GM12875 (cell line): ENCODE measurements around the gene MORC1.

ENCODE experiments used
- H3K4me3 ChIP-seq: one replicate; pipeline ENCODE4 v1.5.1; 2011; ENCODE audit warnings: low read depth, low read length, control low read depth
- TF ChIP-seq, protein P1 (sequence below): IDR thresholded peaks from 2 replicates; pipeline ENCODE4 v1.5.1; 2011; ENCODE audit warnings: low read depth, mild to moderate bottlenecking, control low read depth, inconsistent platforms, low read length, moderate library complexity, borderline replicate concordance; ENCODE audit not compliant: insufficient read depth

Gene MORC1

DNA sequence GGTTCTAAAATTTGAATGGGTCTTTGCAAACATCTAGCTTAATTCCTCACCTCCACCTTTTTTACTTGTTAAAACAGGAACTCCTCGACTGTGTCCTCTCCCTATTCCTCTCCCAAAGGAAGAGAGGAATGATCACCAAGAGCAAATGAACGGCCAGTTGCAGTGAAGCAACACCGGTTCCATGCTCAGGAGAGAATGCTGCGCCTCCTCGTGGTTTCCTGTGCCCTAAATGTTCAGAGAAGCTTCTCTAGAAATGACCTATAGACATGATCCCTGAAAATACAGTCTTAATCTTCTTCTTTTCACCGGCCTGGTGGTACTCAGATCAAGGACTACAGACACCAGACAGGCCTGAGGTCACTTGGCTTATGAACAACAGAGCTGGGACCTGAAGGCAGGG lies 99.1 kb downstream of the MORC1 start:
- H3K4me3 ChIP-seq = no peak overlapping the region
- TF ChIP-seq, protein P1, sequence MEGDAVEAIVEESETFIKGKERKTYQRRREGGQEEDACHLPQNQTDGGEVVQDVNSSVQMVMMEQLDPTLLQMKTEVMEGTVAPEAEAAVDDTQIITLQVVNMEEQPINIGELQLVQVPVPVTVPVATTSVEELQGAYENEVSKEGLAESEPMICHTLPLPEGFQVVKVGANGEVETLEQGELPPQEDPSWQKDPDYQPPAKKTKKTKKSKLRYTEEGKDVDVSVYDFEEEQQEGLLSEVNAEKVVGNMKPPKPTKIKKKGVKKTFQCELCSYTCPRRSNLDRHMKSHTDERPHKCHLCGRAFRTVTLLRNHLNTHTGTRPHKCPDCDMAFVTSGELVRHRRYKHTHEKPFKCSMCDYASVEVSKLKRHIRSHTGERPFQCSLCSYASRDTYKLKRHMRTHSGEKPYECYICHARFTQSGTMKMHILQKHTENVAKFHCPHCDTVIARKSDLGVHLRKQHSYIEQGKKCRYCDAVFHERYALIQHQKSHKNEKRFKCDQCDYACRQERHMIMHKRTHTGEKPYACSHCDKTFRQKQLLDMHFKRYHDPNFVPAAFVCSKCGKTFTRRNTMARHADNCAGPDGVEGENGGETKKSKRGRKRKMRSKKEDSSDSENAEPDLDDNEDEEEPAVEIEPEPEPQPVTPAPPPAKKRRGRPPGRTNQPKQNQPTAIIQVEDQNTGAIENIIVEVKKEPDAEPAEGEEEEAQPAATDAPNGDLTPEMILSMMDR = 0 out of 2 replicates have a peak, but pooled peaks have one; percentile 5

DNA sequence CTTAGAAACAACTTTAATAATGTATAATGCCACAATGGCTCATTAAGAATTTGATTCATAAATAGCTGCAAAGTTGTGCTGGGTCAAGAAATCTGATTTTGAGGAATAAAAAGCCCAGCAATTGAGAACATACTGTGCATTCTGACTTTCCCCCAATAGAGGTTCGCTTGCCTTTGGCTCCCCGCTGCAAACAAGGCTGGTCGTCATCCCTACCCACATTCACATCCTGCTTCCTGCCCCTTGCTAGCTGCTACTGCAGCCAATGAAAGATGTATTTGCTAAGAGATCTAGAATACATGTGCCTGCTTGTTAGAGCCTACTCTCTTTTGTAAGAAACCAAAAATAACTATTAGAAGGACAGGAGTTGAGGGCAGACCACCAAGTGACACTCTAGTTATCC lies 112.5 kb downstream of the MORC1 start:
- TF ChIP-seq, protein P1 = no peak

DNA sequence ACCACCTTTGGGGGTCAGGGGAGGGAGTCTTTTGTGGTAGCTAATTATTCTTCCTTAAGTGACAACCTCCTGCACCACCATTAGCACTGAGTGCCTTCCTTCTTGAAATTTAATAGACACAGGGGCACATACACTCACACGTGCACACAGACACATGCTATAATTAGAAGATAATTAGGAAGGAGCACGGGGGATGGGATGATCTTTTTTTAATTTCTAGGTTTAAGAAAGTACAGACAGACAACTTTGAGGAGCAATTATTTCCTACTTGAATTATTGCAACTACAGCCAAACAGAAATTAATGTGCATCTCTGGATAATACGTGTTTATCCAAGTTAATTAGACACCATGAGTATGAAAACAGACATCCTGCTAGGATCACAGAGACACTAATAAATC lies 119.5 kb downstream of the MORC1 start:
- no peak overlapping the region for H3K4me3 ChIP-seq
- TF ChIP-seq, protein P1 = no peak

More for the DNA sequence above, 112.5 kb downstream of the MORC1 start:
- H3K4me3 ChIP-seq = no peak overlapping the region

DNA sequence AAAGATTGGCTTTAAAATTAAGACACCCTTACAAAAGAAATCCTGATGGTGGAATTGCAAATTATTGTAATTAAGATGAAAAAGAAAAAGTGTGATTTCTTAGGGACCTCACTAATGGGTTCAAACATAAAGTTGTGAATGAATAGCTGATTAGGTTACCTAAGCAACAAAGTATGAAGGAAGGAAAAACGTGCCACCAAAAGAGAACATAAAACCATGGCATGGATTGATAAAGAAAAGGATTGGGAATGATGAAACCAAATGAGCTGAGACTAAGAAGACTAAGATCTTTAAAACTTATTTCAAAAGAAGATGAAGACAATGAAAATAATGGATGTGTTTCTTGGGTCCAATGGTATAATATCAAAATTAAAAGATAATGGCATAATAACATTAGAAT lies 132.1 kb downstream of the MORC1 start:
- TF ChIP-seq, protein P1 = no peak
- H3K4me3 ChIP-seq = no peak overlapping the region

DNA sequence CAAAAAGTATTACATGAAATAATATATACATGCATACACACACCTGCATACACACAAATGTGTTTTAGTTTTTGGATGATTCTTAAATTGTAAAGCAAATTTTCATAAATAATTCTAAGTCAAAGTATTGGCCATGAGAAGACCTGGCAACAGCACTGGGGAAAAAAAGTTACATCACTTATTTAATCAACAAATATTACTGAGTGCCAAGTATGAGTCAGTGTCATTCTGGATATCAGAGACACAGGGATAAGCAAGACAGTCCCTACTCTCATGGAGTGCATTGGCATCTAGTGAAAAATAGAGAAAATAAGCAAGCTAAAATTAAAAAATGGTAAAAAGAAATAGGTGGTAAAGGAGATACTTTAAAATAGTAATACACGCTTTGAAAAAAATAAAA lies 134.9 kb downstream of the MORC1 start:
- H3K4me3 ChIP-seq = no peak overlapping the region
- TF ChIP-seq, protein P1 = no peak

DNA sequence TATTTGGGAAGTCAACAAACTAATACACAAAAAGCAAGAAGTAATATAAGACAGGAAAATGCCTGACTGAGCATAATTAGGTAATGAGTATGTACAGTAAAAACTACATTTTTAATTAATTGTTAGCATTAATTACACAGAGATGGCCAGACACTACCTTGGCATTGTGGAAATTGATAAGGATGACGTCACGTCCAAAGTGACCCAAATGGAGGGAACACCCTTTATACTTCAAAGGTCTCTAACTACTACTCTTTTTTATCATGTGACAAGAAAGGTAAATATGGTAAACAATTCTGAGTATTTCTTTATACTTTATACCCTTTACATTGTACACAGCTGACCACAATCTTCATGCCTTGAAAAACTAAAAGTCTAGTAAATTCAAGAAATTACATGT lies 141.9 kb downstream of the MORC1 start:
- TF ChIP-seq, protein P1 = no peak
- H3K4me3 ChIP-seq = no peak overlapping the region

DNA sequence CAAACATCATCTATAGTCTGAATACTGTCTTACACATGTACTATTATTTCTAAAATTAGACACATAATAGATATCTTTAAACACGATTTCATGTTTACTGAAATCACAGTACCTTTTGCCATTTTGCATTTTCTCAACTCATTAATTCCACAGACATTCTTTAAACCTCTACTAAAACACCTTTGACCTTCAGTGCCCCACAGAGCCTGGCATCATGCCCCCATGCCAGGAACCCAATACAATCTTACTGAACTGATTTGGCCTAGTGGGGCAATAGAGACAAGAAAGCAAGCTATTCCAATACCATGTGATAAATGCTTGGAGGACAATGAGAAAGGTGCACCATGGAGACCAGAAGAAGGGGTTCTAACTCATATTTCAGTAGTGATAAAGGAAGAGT lies 144.9 kb downstream of the MORC1 start:
- no peak overlapping the region for H3K4me3 ChIP-seq
- TF ChIP-seq, protein P1 = no peak
